OCI-LY7 (cell line): ENCODE data around the gene ERICH3.

Experiments used
- CTCF ChIP-seq: fragments of 200-600 bp; sonication (generic); conservative IDR thresholded peaks from 2 replicates; pipeline ENCODE4 v1.5.1; 2014; ENCODE audit warnings: mild to moderate bottlenecking, antibody characterized with exemption, low read length, moderate library complexity, mixed read lengths
- EZH2phosphoT487 ChIP-seq: fragments of 200-600 bp; sonication (generic); IDR thresholded peaks from 2 replicates; pipeline ENCODE4 v1.6.1; 2018; ENCODE audit warnings: low read depth, borderline replicate concordance, mild to moderate bottlenecking, mixed run types, antibody characterized with exemption, low read length, moderate library complexity, mixed read lengths

- TF ChIP-seq CTCF: no peak
- TF ChIP-seq EZH2phosphoT487: no peak
Observed at GRCh38 chr1:74596717-74597116, 76.9 kb downstream of the ERICH3 start.
